Prostate gland (tissue), 2 donors: ENCODE measurements around the gene ABHD2.

ENCODE experiments used
- CTCF ChIP-seq, 4 experiments: fragments of 200-600 bp in 2 of 4; fragments of 450-650 bp in 2 of 4; sonication (generic) in 2 of 4; IDR thresholded peaks; 1 replicate in 3 of 4; 2 replicates in 1 of 4; pipeline ENCODE4 v1.5.1; 2016 to 2019; ENCODE audit warnings: antibody characterized with exemption in 4 of 4, mild to moderate bottlenecking in 2 of 4, moderate library complexity in 2 of 4
- POLR2A ChIP-seq: fragments of 450-650 bp; IDR thresholded peaks from one replicate; pipeline ENCODE4 v1.6.1; 2016; ENCODE audit warnings: antibody characterized with exemption, mild to moderate bottlenecking

GRCh38 chr15:89106200-89106599 lies 17.9 kb downstream of the ABHD2 start:
- TF ChIP-seq POLR2A (no peak), CTCF (IDR thresholded peaks at IDR 0.05) (no peak)
